MM.1S (cell line): Measurements from ENCODE around the gene EGFL7.

Experiments
- DNase-seq: peaks from one replicate; pipeline ENCODE4 v3.0.0-alpha.2; 2015
- H2AFZ ChIP-seq: fragments of 300-600 bp; sonication (generic); 2 replicates; pipeline ENCODE4 v1.6.0; 2016; ENCODE audit warnings: antibody characterized with exemption, low read length
- H3F3A ChIP-seq: fragments of 300-600 bp; sonication (generic); 2 replicates; pipeline ENCODE4 v1.6.1; 2016; ENCODE audit warnings: mild to moderate bottlenecking, antibody characterized with exemption, low read length, moderate library complexity, mixed read lengths; ENCODE audit not compliant: insufficient read depth
- H3K27ac ChIP-seq: fragments of 300-600 bp; sonication (generic); 2 replicates; pipeline ENCODE4 v1.5.1; 2016; ENCODE audit warnings: mild to moderate bottlenecking, low read length
- H3K27me3 ChIP-seq: fragments of 300-600 bp; sonication (generic); replicated peaks from 2 replicates; pipeline ENCODE4 v1.6.0; 2016; ENCODE audit warnings: low read length; ENCODE audit not compliant: insufficient read depth
- H3K36me3 ChIP-seq: fragments of 300-600 bp; sonication (generic); replicated peaks from 2 replicates; pipeline ENCODE4 v1.6.1; 2016; ENCODE audit warnings: mild to moderate bottlenecking, low read length, mixed read lengths; ENCODE audit not compliant: insufficient read depth
- H3K4me1 ChIP-seq: fragments of 300-600 bp; sonication (generic); 2 replicates; pipeline ENCODE4 v1.6.1; 2016; ENCODE audit warnings: low read length, mixed read lengths
- H3K4me2 ChIP-seq: fragments of 300-600 bp; sonication (generic); 2 replicates; pipeline ENCODE4 v1.6.0; 2016; ENCODE audit warnings: low read depth, low read length
- H3K4me3 ChIP-seq: fragments of 300-600 bp; sonication (generic); 2 replicates; pipeline ENCODE4 v1.5.1; 2016; ENCODE audit warnings: low read length, mixed read lengths
- H3K79me2 ChIP-seq: fragments of 300-600 bp; sonication (generic); 2 replicates; pipeline ENCODE4 v1.6.1; 2016; ENCODE audit warnings: mixed run types, low read length, mixed read lengths
- H3K9ac ChIP-seq: fragments of 300-600 bp; sonication (generic); 2 replicates; pipeline ENCODE4 v1.6.1; 2016; ENCODE audit warnings: low read length, mixed read lengths
- H3K9me2 ChIP-seq: fragments of 300-600 bp; sonication (generic); replicated peaks from 2 replicates; pipeline ENCODE4 v1.6.1; 2016; ENCODE audit warnings: mild to moderate bottlenecking, low read length, mixed read lengths; ENCODE audit not compliant: insufficient read depth
- H3K9me3 ChIP-seq: fragments of 300-600 bp; sonication (generic); replicated peaks from 2 replicates; pipeline ENCODE4 v1.6.1; 2016; ENCODE audit warnings: mild to moderate bottlenecking, low read length, mixed read lengths; ENCODE audit not compliant: insufficient read depth
- H4K20me1 ChIP-seq: fragments of 300-600 bp; sonication (generic); 2 replicates; pipeline ENCODE4 v1.6.1; 2016; ENCODE audit warnings: mild to moderate bottlenecking, low read length, moderate library complexity, mixed read lengths; ENCODE audit not compliant: insufficient read depth
- EZH2 ChIP-seq: fragments of 300-600 bp; sonication (generic); optimal IDR thresholded peaks from 2 replicates; pipeline ENCODE3; 2017; ENCODE audit warnings: low read depth, mild to moderate bottlenecking, antibody characterized with exemption, low read length, mixed read lengths
- EZH2phosphoT487 ChIP-seq: fragments of 300-600 bp; sonication (generic); IDR thresholded peaks from 2 replicates; pipeline ENCODE4 v1.6.1; 2018; ENCODE audit warnings: antibody characterized with exemption, low read length
- TF ChIP-seq, protein P1 (sequence below): fragments of 300-600 bp; sonication (generic); IDR thresholded peaks from 2 replicates; pipeline ENCODE4 v1.5.1; 2016; ENCODE audit warnings: antibody characterized with exemption, low read length, mixed read lengths

Gene EGFL7

GRCh38 chr9:136626066-136626725 is 36.5 kb upstream of the EGFL7 start:
- no peaks in the 10 kb centered on the region for H3K4me1 ChIP-seq
- no peak overlapping the region for H3K9ac ChIP-seq
- H2AFZ ChIP-seq: no peak overlapping the region
- no peaks in the 10 kb centered on the region for H3K9me3 ChIP-seq
- no peaks in the 10 kb centered on the region for H3K36me3 ChIP-seq
- no peak for DNase-seq
- H3F3A ChIP-seq: no peaks in the 10 kb centered on the region
- TF ChIP-seq EZH2 (no peak), EZH2phosphoT487 (no peak)
- TF ChIP-seq, protein P1, sequence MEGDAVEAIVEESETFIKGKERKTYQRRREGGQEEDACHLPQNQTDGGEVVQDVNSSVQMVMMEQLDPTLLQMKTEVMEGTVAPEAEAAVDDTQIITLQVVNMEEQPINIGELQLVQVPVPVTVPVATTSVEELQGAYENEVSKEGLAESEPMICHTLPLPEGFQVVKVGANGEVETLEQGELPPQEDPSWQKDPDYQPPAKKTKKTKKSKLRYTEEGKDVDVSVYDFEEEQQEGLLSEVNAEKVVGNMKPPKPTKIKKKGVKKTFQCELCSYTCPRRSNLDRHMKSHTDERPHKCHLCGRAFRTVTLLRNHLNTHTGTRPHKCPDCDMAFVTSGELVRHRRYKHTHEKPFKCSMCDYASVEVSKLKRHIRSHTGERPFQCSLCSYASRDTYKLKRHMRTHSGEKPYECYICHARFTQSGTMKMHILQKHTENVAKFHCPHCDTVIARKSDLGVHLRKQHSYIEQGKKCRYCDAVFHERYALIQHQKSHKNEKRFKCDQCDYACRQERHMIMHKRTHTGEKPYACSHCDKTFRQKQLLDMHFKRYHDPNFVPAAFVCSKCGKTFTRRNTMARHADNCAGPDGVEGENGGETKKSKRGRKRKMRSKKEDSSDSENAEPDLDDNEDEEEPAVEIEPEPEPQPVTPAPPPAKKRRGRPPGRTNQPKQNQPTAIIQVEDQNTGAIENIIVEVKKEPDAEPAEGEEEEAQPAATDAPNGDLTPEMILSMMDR: no peak
- H3K9me2 ChIP-seq: no peaks in the 10 kb centered on the region
- no peaks in the 10 kb centered on the region for H3K79me2 ChIP-seq
- no peaks in the 10 kb centered on the region for H4K20me1 ChIP-seq
- no peak overlapping the region for H3K4me2 ChIP-seq
- H3K27ac ChIP-seq: no peak overlapping the region
- H3K27me3 ChIP-seq: peaks cover 87% of the 10 kb centered on the region
- H3K4me3 ChIP-seq: no peak overlapping the region

DNA sequence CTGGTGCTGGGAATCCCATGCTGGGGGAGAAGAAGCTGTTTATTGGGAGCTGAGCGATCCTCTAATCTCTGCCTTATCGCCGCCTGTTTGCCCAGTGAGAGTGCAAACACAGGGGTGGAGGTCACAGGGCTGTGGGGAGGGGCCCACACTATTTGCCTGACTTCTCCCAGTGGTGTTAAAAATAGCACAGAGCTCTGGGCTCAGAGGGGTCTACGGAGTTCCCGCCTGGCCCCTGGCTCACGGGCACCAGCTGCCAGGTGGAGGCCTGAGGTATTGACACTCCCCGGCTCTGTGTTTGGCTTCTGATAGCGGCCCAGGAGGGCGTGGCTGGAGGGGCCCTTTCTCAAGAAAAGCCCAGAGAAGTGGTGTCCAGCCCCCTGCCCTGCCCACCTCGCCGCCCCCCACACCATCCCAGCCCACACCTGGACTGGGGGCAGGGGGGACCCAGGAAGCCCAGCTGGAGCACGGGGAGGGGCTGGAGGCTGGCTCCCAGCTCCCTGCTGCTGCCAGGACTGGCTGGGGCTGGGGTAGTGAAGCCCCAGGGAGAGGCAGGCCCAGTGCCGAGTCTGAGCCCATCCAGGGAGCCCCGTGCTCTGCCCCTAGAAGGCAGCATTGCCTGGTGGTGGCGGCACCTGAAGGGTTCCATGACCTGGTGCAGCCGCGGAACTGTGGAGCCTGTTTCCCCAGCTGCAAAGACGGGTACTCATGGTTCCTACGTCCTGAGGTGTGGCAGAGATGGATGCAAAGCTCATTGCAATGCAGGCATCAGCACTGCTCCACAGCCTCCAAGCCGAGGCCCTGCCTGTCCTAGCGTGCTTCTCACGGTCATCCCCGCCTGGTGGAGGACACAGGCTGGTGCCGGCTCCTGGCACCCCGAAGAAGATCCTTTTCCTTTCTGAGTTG is 35.7 kb upstream of the EGFL7 start:
- DNase-seq: no peak
- H3K9me2 ChIP-seq: no peaks in the 10 kb centered on the region
- H3K79me2 ChIP-seq: no peaks in the 10 kb centered on the region
- H3K4me1 ChIP-seq: no peaks in the 10 kb centered on the region
- H3K27me3 ChIP-seq: peaks cover 85% of the 10 kb centered on the region
- TF ChIP-seq EZH2 (no peak), EZH2phosphoT487 (no peak)
- TF ChIP-seq, protein P1: no peak
- H3K9me3 ChIP-seq: no peaks in the 10 kb centered on the region
- no peak overlapping the region for H3K4me2 ChIP-seq
- no peak overlapping the region for H3K4me3 ChIP-seq
- no peaks in the 10 kb centered on the region for H4K20me1 ChIP-seq
- H3F3A ChIP-seq: no peaks in the 10 kb centered on the region
- H3K27ac ChIP-seq: no peak overlapping the region
- no peak overlapping the region for H3K9ac ChIP-seq
- H2AFZ ChIP-seq: no peak overlapping the region
- H3K36me3 ChIP-seq: no peaks in the 10 kb centered on the region

- H3K79me2 ChIP-seq: no peaks in the 10 kb centered on the region
- TF ChIP-seq EZH2 (no peak), EZH2phosphoT487 (no peak)
- TF ChIP-seq, protein P1: no peak
- DNase-seq: no peak
- H3K9me2 ChIP-seq: no peaks in the 10 kb centered on the region
- no peak overlapping the region for H3K9ac ChIP-seq
- H3K4me3 ChIP-seq: no peak overlapping the region
- no peaks in the 10 kb centered on the region for H4K20me1 ChIP-seq
- no peak overlapping the region for H3K27ac ChIP-seq
- no peaks in the 10 kb centered on the region for H3K9me3 ChIP-seq
- peaks cover 80% of the 10 kb centered on the region for H3K27me3 ChIP-seq
- H3F3A ChIP-seq: no peaks in the 10 kb centered on the region
- no peak overlapping the region for H2AFZ ChIP-seq
- no peaks in the 10 kb centered on the region for H3K4me1 ChIP-seq
- H3K36me3 ChIP-seq: no peaks in the 10 kb centered on the region
- H3K4me2 ChIP-seq: no peak overlapping the region
Observed at GRCh38 chr9:136627703-136628102, 35.0 kb upstream of the EGFL7 start.
